ENCODE results near the gene CLIP2.

- TF ChIP-seq CTCF (IDR thresholded peaks at IDR 0.05; ENCODE audit: borderline replicate concordance, extremely low read depth, low read length, poor library complexity, severe bottlenecking), result no peak
- no peak for TF ChIP-seq EZH2 (IDR thresholded peaks at IDR 0.05; ENCODE audit: borderline replicate concordance, low read depth, low read length, severe bottlenecking)
Measured at GRCh38 chr7:74284781-74285259, 4.4 kb upstream of the CLIP2 start.
